H1 (cell line): ENCODE measurements around the gene AGPAT4. TPM values are rescaled to one million over a fixed set of nuclear protein-coding genes. Genes with fewer than 3 reads are reported as not detected.

Experiments used
- ASH2L ChIP-seq: fragments of 200-600, 300-600 bp; sonication (generic); IDR thresholded peaks from one replicate; pipeline ENCODE4 v1.7.1; 2017; ENCODE audit warnings: low read length
- ATF2 ChIP-seq: IDR thresholded peaks from 2 replicates; pipeline ENCODE4 v1.6.1; 2012; ENCODE audit warnings: low read length, inconsistent platforms
- CTBP2 ChIP-seq: IDR thresholded peaks from 2 replicates; pipeline ENCODE4 v1.7.0; 2011; ENCODE audit warnings: borderline replicate concordance, mild to moderate bottlenecking, moderate library complexity, mixed read lengths, low read length; ENCODE audit not compliant: insufficient read depth, insufficient read length
- CTCF ChIP-seq, 3 experiments: IDR thresholded peaks; 1 replicate in 2 of 3; 2 replicates in 1 of 3; pipeline versions ENCODE4 v1.5.1 to v1.6.1; 2011; ENCODE audit warnings: low read length in 3 of 3, mild to moderate bottlenecking in 3 of 3, inconsistent platforms in 2 of 3, low read depth in 1 of 3, moderate library complexity in 1 of 3; ENCODE audit not compliant: insufficient read depth in 1 of 3; ENCODE audit errors: control extremely low read depth in 1 of 3
- RFX5 ChIP-seq: IDR thresholded peaks from 2 replicates; pipeline ENCODE4 v1.6.1; 2011; ENCODE audit warnings: low read depth, low read length, improper control_type of control experiment, borderline replicate concordance
- TBP ChIP-seq: IDR thresholded peaks from 2 replicates; pipeline ENCODE4 v1.6.1; 2011; ENCODE audit warnings: low read depth, low read length, improper control_type of control experiment
- TCF12 ChIP-seq: IDR thresholded peaks from 2 replicates; pipeline ENCODE4 v1.6.1; 2011; ENCODE audit warnings: low read depth, mild to moderate bottlenecking, low read length
- polyA plus RNA-seq, 7 experiments: library from polyadenylated mRNA; depleted of rRNA in 3 of 7; stranded (reverse) in 5 of 7; unstranded in 2 of 7; fragments of >200 nt in 5 of 7; fragments of 200-250 nt in 2 of 7; gene quantifications; 1 replicate in 5 of 7; 2 replicates in 1 of 7; 4 replicates in 1 of 7; pipeline versions ENCODE4 v1.2.1 to v1.2.3, GENCODE V29; 2011 to 2013; ENCODE audit warnings: missing spikeins in 2 of 7, mixed read lengths in 2 of 7
- total RNA-seq: library from RNA; stranded (reverse); fragmentation: NEBNext Ultra II Directional; extraction: Animal tissue kit (Norgen Biotek cat#: 25700); gene quantifications from 2 replicates; pipeline ENCODE4 v1.2.1, GENCODE V29; 2021

AGPAT4 gene
- total and polyA plus RNA-seq, 2 of the 8 experiments (the other 6 are each of a cell fraction or from before 2014, with no cell fraction given), result 13.5 to 23.8 TPM

GRCh38 chr6:161242779-161243693 lies 30.8 kb downstream of the AGPAT4 start (continued):
- TF ChIP-seq CTCF (IDR thresholded peaks at IDR 0.05; ENCODE audit: control extremely low read depth in 1 of 3, insufficient read depth in 1 of 3, low read depth in 1 of 3, low read length in 3 of 3) (peak in 2 of 3 experiments; percentile 9 to 31; a peak in 2 of 4 replicates), RFX5 (no peak), ASH2L (peak; percentile 53), CTBP2 (no peak), TCF12 (peak; percentile 62; the same call in 1 of the 2 replicates), ATF2 (no peak), TBP (no peak)
